Mesenchymal stem cell (in vitro differentiated cells and primary cell): ENCODE data around the gene CDC42BPB.

Experiments
- DNase-seq: peaks from one replicate; pipeline ENCODE4 v3.0.0-alpha.2; 2013
- H2AFZ ChIP-seq: one replicate; pipeline ENCODE4 v1.6.1; 2013; ENCODE audit warnings: low read depth, mild to moderate bottlenecking, control low read depth, inconsistent platforms, low read length, moderate library complexity
- H2AK5ac ChIP-seq: 2 replicates; pipeline ENCODE4 v1.6.1; 2013; ENCODE audit warnings: low read length, moderate library complexity, mild to moderate bottlenecking, inconsistent platforms; ENCODE audit not compliant: severe bottlenecking
- H2BK120ac ChIP-seq: one replicate; pipeline ENCODE4 v1.6.1; 2013; ENCODE audit warnings: low read depth, mild to moderate bottlenecking, inconsistent platforms, low read length, moderate library complexity
- H2BK12ac ChIP-seq, 2 experiments: one replicate each; pipeline ENCODE4 v1.6.1; 2013; ENCODE audit warnings: inconsistent platforms in 2 of 2, low read length in 2 of 2, mild to moderate bottlenecking in 2 of 2, moderate library complexity in 2 of 2, control low read depth in 1 of 2
- H2BK15ac ChIP-seq: one replicate; pipeline ENCODE4 v1.6.1; 2013; ENCODE audit warnings: mild to moderate bottlenecking, low read depth, inconsistent platforms; ENCODE audit not compliant: poor library complexity, severe bottlenecking
- H2BK5ac ChIP-seq: 2 replicates; pipeline ENCODE4 v1.6.1; 2013; ENCODE audit warnings: low read depth, mild to moderate bottlenecking, low read length, control low read depth, inconsistent platforms; ENCODE audit not compliant: poor library complexity, severe bottlenecking
- H3K14ac ChIP-seq, 2 experiments: one replicate each; pipeline ENCODE4 v1.6.1; 2013; ENCODE audit warnings: inconsistent platforms in 2 of 2, low read length in 2 of 2, control low read depth in 1 of 2, mild to moderate bottlenecking in 1 of 2, moderate library complexity in 1 of 2
- H3K18ac ChIP-seq, 2 experiments: one replicate each; pipeline ENCODE4 v1.6.1; 2013; ENCODE audit warnings: inconsistent platforms in 2 of 2, low read length in 2 of 2, control low read depth in 1 of 2, low read depth in 1 of 2, mild to moderate bottlenecking in 1 of 2
- H3K23ac ChIP-seq, 2 experiments: one replicate each; pipeline ENCODE4 v1.6.1; 2013; ENCODE audit warnings: inconsistent platforms in 2 of 2, low read length in 2 of 2, mild to moderate bottlenecking in 2 of 2, moderate library complexity in 2 of 2, control low read depth in 1 of 2
- H3K27ac ChIP-seq: 2 replicates; pipeline ENCODE4 v1.5.1; 2013; ENCODE audit warnings: mild to moderate bottlenecking, moderate library complexity, low read length, control low read depth, inconsistent platforms; ENCODE audit not compliant: poor library complexity, severe bottlenecking
- H3K27me3 ChIP-seq, 2 experiments: 2 replicates each; pipeline versions ENCODE4 v1.6.1 to v1.7.0; 2013; ENCODE audit warnings: low read length in 2 of 2, mild to moderate bottlenecking in 2 of 2, moderate library complexity in 2 of 2, control low read depth in 1 of 2, inconsistent platforms in 1 of 2; ENCODE audit not compliant: control insufficient read depth in 1 of 2, insufficient read depth in 1 of 2
- H3K36me3 ChIP-seq, 2 experiments: 2 replicates each; pipeline versions ENCODE4 v1.6.1 to v1.7.0; 2013; ENCODE audit warnings: low read length in 2 of 2, control low read depth in 1 of 2, inconsistent platforms in 1 of 2, low read depth in 1 of 2, mild to moderate bottlenecking in 1 of 2; ENCODE audit not compliant: insufficient read depth in 2 of 2, control insufficient read depth in 1 of 2
- H3K4ac ChIP-seq, 2 experiments: one replicate each; pipeline ENCODE4 v1.6.1; 2013; ENCODE audit warnings: inconsistent platforms in 2 of 2, low read length in 2 of 2, mild to moderate bottlenecking in 2 of 2, moderate library complexity in 2 of 2, control low read depth in 1 of 2, low read depth in 1 of 2
- H3K4me1 ChIP-seq: 2 replicates; pipeline ENCODE4 v1.6.1; 2013; ENCODE audit warnings: low read depth, low read length, control low read depth; ENCODE audit not compliant: control insufficient read depth, insufficient read depth
- H3K4me2 ChIP-seq: 2 replicates; pipeline ENCODE4 v1.6.1; 2013; ENCODE audit warnings: low read length, mild to moderate bottlenecking, inconsistent platforms; ENCODE audit not compliant: poor library complexity, severe bottlenecking
- H3K4me3 ChIP-seq, 2 experiments: 2 replicates each; pipeline versions ENCODE4 v1.5.1 to v1.7.0; 2013; ENCODE audit warnings: low read length in 2 of 2, mild to moderate bottlenecking in 2 of 2, control low read depth in 1 of 2, low read depth in 1 of 2; ENCODE audit not compliant: insufficient read depth in 1 of 2
- H3K79me1 ChIP-seq: replicated peaks from 2 replicates; pipeline ENCODE4 v1.6.1; 2013; ENCODE audit warnings: mild to moderate bottlenecking, control low read depth, low read length, inconsistent platforms; ENCODE audit not compliant: poor library complexity, severe bottlenecking
- H3K9ac ChIP-seq: 2 replicates; pipeline ENCODE4 v1.7.0; 2013; ENCODE audit warnings: mild to moderate bottlenecking, low read length, moderate library complexity
- H3K9me3 ChIP-seq: 2 replicates; pipeline ENCODE4 v1.7.0; 2013; ENCODE audit warnings: mild to moderate bottlenecking, low read length; ENCODE audit not compliant: control insufficient read depth
- H4K8ac ChIP-seq: one replicate; pipeline ENCODE4 v1.6.1; 2013; ENCODE audit warnings: inconsistent platforms, mild to moderate bottlenecking, low read length, moderate library complexity
- H4K91ac ChIP-seq: one replicate; pipeline ENCODE4 v1.6.1; 2013; ENCODE audit warnings: mild to moderate bottlenecking, low read length, inconsistent platforms
- whole genome bisulfite sequencing: methylation state at CpG from one replicate; pipeline ENCODE4 v1.1.7; 2013; ENCODE audit warnings: mixed read lengths; 5-methylcytosine and 5-hydroxymethylcytosine counted together

CDC42BPB gene

GRCh38 chr14:102902523-102903247 lies 154.7 kb downstream of the CDC42BPB start:
- no peak overlapping the region for H3K18ac ChIP-seq
- no peak overlapping the region for H2BK120ac ChIP-seq
- no peaks in the 10 kb centered on the region for H3K27me3 ChIP-seq
- H4K8ac ChIP-seq: no peak overlapping the region
- H3K23ac ChIP-seq: no peak overlapping the region
- no peak overlapping the region for H3K4me3 ChIP-seq
- H4K91ac ChIP-seq: no peak overlapping the region
- no peak overlapping the region for H2AK5ac ChIP-seq
- peaks cover 3% of the 10 kb centered on the region for H3K79me1 ChIP-seq
- 92% methylated on average over 12 of the region's 12 CpGs for WGBS
- H3K9me3 ChIP-seq: no peaks in the 10 kb centered on the region
- no peak overlapping the region for H2AFZ ChIP-seq
- no peak overlapping the region for H2BK5ac ChIP-seq
- H2BK15ac ChIP-seq: no peak overlapping the region
- H3K14ac ChIP-seq: peak overlapping the region in 1 of 2 experiments; percentile 26
- H3K4me2 ChIP-seq: no peak overlapping the region
- H3K4me1 ChIP-seq: no peaks in the 10 kb centered on the region
- no peak overlapping the region for H3K4ac ChIP-seq
- no peak overlapping the region for H3K9ac ChIP-seq
- no peak overlapping the region for H3K27ac ChIP-seq
- DNase-seq: no peak
- no peak overlapping the region for H2BK12ac ChIP-seq
- H3K36me3 ChIP-seq: peaks cover 67 to 72% of the 10 kb centered on the region in 2 experiments

GRCh38 chr14:102902086-102902485 lies 155.3 kb downstream of the CDC42BPB start:
- Histone ChIP-seq H3K79me1 (peaks cover 3% of the 10 kb centered on the region), H3K18ac (no peak overlapping the region), H3K27me3 (no peaks in the 10 kb centered on the region), H3K14ac (peak overlapping the region in 1 of 2 experiments; percentile 26), H3K23ac (no peak overlapping the region), H3K9me3 (no peaks in the 10 kb centered on the region), H4K8ac (no peak overlapping the region), H3K4me1 (no peaks in the 10 kb centered on the region), H3K9ac (no peak overlapping the region), H3K4me2 (no peak overlapping the region), H2AK5ac (no peak overlapping the region), H3K36me3 (peaks cover 66 to 68% of the 10 kb centered on the region in 2 experiments), H2BK15ac (no peak overlapping the region), H3K4ac (no peak overlapping the region), H2BK5ac (no peak overlapping the region), H4K91ac (no peak overlapping the region), H2AFZ (no peak overlapping the region), H3K4me3 (no peak overlapping the region), H2BK12ac (no peak overlapping the region), H3K27ac (no peak overlapping the region), H2BK120ac (no peak overlapping the region)
- no peak for DNase-seq
- WGBS: 82% methylated on average over 7 of the region's 7 CpGs

- Histone ChIP-seq H3K14ac (no peak overlapping the region), H2AK5ac (no peak overlapping the region), H3K4me1 (no peaks in the 10 kb centered on the region), H4K91ac (no peak overlapping the region), H3K4me2 (no peak overlapping the region), H3K36me3 (peaks cover 62 to 64% of the 10 kb centered on the region in 2 experiments), H3K9ac (no peak overlapping the region), H2BK120ac (no peak overlapping the region), H3K79me1 (peaks cover 3% of the 10 kb centered on the region), H2BK5ac (no peak overlapping the region), H3K23ac (no peak overlapping the region), H3K27me3 (no peaks in the 10 kb centered on the region), H2BK12ac (no peak overlapping the region), H3K4me3 (no peak overlapping the region), H2AFZ (no peak overlapping the region), H2BK15ac (no peak overlapping the region), H3K27ac (no peak overlapping the region), H3K18ac (no peak overlapping the region), H3K9me3 (no peaks in the 10 kb centered on the region), H3K4ac (no peak overlapping the region), H4K8ac (no peak overlapping the region)
- WGBS: 99% methylated on average over 4 of the region's 4 CpGs
- DNase-seq: no peak
These were observed 155.7 kb downstream of the CDC42BPB start for GRCh38 chr14:102901633-102902032.

- 94% methylated on average over 39 of the region's 39 CpGs for WGBS
These were observed 156.4 kb downstream of the CDC42BPB start for GRCh38 chr14:102900631-102901571.

More at GRCh38 chr14:102900631-102901571, 156.4 kb downstream of the CDC42BPB start:
- no peak overlapping the region for H2AK5ac ChIP-seq
- H4K8ac ChIP-seq: no peak overlapping the region
- H3K18ac ChIP-seq: no peak overlapping the region
- H3K27ac ChIP-seq: no peak overlapping the region
- H2BK12ac ChIP-seq: no peak overlapping the region
- DNase-seq: no peak
- no peak overlapping the region for H2AFZ ChIP-seq
- H3K9ac ChIP-seq: no peak overlapping the region
- no peaks in the 10 kb centered on the region for H3K27me3 ChIP-seq
- H3K23ac ChIP-seq: no peak overlapping the region
- H3K36me3 ChIP-seq: peaks cover 58 to 60% of the 10 kb centered on the region in 2 experiments
- no peak overlapping the region for H2BK5ac ChIP-seq
- peaks cover 3% of the 10 kb centered on the region for H3K79me1 ChIP-seq
- H3K4me1 ChIP-seq: no peaks in the 10 kb centered on the region
- H4K91ac ChIP-seq: no peak overlapping the region
- no peak overlapping the region for H2BK15ac ChIP-seq
- H3K4ac ChIP-seq: no peak overlapping the region
- H3K9me3 ChIP-seq: no peaks in the 10 kb centered on the region
- H3K4me3 ChIP-seq: no peak overlapping the region
- H3K4me2 ChIP-seq: no peak overlapping the region
- no peak overlapping the region for H2BK120ac ChIP-seq
- H3K14ac ChIP-seq: no peak overlapping the region
